GM21390 (cell line): ENCODE measurements around the gene TNIP2.
"Not testable (repeated sequence)": the region's sequence is repeated elsewhere in the genome, so short reads cannot be mapped to it uniquely, and the experiment has no call there.

Experiments
- ATAC-seq: cut with Tn5 transposase; IDR thresholded peaks from one replicate; pipeline ENCODE4 v1.9.1; 2021; ENCODE audit not compliant: unreplicated experiment

TNIP2 gene

DNA sequence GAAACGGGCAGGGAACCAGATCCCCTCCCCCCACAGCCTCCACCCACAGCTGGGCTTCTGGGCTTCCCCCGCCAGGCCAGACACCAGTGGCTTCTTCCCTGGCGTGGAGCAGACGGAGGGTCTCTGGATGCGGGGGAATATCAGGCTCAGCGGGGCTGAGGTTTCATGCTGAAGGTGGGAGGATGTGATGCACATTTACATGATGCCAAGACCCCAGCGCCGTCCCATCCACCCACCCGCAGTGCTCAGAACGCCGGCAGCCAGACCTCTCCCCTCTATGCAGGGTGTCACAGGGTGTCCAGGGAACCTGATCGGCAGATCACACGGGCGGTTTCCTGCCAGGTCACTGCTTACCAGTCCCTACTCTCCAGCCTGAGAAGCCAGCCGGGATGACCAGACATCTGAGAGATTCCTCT is 12.8 kb upstream of the TNIP2 start:
- ATAC-seq = no peak

GRCh38 chr4:2768124-2768523 is 12.0 kb upstream of the TNIP2 start:
- no peak for ATAC-seq

DNA sequence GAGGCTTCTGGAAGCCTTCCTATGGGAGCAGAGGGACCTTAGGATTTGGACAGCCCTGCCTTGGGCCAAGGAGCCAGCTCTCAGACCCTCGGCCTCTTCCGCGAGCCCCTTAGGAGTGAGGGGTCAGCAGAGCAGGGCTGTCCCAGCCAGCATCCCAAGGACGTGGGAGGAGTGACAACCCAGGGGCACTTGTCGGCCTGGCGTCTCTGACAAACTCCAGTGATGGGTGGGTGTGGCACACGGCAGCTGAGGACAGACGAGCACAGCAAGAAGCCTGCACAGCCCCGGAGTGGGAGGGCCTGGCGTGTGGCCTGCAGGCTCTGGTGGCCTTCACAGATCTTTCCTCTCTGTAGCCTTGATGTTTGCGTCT is 11.6 kb upstream of the TNIP2 start:
- ATAC-seq = no peak

GRCh38 chr4:2767046-2767704 is 11.0 kb upstream of the TNIP2 start:
- ATAC-seq = no peak

DNA sequence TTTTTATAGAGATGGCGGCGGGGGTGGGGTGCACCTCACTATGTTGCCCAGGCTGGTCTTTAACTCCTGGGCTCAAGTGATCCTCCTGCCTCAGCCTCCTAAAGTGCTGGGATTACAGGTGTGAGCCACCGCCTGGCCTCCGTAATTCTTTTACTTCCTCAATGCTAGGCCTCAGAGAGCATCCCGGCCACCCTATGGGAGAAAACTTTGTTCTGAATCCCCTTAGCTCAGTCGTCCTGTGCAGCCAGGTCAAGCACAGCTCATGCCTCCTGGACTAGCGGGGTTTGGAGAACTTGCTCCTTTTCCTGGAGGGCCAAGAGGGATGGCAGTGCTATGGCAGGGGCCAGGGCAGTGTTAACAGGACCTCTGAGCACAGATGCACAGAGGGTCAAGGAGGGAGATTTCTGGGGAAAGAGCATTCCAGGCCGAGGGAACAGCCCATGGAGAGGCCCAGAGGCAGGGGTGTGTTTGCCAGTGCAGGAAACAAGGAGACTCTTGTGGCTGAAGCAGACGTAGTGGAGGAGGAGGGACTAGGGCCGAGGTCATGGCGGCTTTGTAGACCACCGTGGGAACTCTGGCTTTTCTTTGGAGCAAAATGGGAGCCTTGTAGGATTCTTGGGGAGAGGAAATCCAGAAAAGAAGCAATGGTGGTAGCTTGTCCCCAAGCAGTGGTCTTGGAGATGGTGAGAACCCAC is 9.8 kb upstream of the TNIP2 start:
- no peak for ATAC-seq

DNA sequence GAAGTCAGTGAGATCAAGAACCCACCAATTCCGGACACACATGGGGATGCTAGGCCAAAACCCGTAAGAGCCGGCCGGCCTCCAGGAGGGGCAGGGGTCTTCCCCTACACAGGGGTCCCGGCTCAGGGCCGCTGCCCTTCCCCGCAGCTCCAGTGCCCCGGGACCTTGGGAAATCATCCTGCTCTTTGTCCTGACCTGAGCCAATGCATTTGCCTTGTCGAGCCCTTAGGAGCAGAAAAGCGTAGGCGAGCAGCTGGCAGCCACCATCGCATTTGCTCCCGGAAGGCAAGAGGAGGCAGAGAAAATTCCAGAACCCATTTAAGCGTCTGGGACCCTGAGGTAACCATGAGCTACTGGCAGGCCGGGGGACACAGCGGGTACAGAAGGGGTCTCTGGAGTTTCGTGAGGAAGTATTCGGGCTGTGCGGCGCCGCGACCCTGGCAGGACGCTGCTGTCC is 7.4 kb upstream of the TNIP2 start:
- ATAC-seq = no peak

- ATAC-seq = not testable (repeated sequence)
Observed at GRCh38 chr4:2762486-2763370, 6.6 kb upstream of the TNIP2 start.

GRCh38 chr4:2762048-2762447 is 5.9 kb upstream of the TNIP2 start:
- no peak for ATAC-seq

DNA sequence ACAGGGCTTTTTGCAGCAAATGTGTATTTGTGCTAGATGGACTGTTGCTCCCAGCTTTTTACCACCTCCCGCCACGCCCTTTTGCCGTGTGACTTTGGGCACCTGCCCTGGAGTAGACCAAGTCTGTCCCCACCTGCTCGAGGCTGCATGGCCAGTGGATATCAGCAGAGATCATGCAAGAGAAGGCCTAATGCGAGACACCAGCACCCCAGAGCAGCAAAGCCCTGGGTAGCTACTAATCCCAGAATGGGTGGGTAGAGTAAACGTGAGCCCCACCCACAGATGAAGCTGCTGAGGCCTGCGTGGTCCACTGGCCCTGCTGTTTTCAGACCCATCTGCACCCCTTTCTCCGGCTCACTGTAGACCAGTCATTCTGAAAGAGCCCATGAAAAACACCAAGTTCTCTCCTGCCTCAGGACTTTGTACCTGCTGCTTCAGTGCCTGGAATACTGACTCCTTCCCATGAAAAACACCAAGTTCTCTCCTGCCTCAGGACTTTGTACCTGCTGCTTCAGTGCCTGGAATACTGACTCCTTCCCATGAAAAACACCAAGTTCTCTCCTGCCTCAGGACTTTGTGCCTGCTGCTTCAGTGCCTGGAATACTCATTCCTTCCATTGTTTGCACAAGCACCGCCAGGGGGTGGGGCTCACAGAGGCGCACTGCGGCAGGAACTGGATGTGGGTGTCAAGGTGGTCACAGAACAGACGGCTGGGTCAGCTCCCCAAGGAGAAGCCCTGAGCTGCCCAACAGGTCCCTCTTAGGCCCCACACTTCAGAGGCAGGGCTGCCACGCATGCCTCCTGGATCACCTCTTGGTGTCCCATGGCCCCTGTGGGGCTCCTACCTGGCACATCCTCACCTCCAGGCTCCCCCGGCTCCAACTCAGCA is 5.1 kb upstream of the TNIP2 start:
- no peak for ATAC-seq

- no peak for ATAC-seq
Observed at GRCh38 chr4:2757426-2757825, 1.3 kb upstream of the TNIP2 start.

DNA sequence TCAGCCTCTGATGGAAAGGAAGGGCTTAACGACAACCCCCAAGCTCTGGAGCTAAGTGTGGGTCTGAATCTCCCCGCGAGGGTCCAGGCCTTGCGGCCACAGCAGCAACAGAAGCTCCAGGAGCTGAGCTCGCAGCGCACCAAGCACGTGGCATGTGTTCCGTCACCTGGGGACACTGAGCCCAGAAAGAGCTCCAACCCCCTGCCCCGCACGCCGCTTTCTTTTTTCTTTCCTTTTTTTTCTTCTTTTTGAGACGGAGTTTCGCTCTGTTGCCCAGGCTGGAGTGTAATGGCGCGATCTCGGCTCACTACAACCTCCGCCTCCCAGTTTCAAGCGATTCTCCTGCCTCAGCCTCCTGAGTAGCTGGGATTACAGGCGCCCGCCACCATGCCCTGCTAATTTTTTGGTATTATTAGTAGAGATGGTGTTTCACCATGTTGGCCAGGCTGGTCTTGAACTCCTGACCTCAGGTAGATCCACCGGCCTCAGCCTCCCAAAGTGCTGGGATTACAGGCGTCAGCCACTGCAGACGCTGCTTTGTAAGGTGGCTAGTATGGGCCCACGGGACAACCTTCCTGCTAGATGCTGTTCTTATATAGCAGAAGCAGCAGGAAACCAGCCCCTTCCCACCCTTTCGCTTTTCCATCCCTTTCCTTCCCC is 685 bp upstream of the TNIP2 start:
- ATAC-seq = no peak

DNA sequence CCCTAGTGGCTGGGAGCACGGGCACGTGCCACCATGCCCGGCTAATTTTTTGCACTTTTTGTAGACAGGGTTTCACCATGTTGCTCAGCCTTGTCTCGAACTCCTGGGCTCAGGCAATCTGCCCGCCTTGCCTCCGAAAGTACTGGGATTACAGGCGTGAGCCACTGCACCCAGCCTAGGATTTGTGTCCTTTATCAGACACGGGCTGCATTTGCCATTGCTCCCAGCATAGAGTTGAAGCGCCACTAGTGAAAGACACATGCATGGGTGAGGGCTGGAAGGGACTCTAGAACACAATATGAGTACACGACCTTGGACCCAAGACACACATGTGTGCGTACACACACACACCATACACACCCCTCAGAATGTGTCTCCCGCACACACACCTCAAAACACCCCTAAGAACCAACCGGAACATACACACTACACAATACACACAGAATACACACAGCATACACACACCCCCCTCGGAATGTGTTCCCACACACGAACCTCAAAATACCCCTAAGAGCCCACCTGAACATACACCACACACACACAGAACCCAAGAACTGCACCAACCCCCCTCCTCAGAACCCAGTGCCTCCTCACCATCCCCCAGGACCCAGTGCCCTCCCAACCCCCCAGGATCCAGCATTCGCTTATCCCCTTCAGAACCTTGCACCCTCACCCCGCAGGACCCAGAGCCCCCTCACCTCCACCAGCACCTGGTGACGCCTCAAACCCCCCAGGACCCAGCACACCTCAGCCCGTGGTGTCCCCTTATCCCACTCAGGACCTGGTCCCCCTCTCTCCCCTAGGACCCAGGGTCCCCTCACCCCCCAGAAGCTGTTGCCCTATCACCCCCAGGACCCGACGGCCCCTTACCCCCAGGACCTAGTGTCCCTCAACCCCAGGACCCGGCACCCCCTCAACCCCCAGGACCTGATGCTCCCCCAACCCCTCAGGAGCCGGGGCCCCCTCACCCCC is 1.0 kb downstream of the TNIP2 start:
- no peak for ATAC-seq

- no peak for ATAC-seq
Observed at GRCh38 chr4:2753436-2753835, 2.7 kb downstream of the TNIP2 start.

DNA sequence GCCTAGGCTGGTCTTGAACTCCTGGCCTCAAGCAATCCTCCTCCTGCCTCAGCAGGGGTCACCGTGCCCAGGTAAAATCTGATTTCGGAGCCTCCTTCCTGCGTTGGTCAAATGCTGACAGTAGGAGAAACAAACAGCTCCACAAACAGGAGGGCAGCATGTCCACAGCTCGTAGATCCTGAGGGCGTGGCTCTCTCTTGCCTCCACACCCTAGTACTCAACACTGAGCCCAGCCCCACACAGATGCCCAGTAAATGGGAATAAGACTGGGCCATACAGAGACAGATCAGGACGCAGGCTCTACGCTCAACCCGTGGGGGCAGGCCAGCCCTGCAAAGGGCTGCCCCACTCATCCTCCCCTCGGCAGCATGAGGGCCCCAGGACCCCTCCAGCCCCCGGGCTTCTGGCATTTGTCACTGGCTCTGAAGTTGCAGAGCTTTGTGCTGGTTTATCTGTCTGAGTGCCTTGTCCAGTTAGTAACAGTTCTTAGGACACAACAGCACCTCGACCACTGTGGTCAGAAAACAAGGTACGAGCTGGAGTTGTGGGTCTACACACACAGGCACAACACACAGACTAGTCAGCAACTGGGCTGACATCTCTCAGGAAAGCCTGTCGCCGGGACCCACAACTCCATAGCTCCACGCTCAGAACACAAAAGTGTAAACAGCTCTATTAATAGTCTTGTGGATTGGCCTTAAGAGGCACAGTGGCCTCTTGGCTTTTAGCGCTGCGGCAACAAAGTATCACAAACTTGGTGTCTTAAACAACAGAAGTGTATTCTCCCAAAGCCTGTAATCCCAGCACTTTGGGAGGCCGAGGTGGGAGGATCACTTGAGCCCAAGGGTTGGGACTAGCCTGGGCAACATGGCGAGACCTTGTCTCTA is 5.2 kb downstream of the TNIP2 start:
- ATAC-seq = no peak

- ATAC-seq = no peak
Observed at GRCh38 chr4:2746891-2747695, 9.0 kb downstream of the TNIP2 start.

- ATAC-seq = peak; percentile 86
Observed at GRCh38 chr4:2745981-2746806, 9.9 kb downstream of the TNIP2 start.
